ENCODE measurements around the gene EDEM2. TPM values are rescaled to one million over a fixed set of nuclear protein-coding genes. Genes with fewer than 3 reads are reported as not detected.
A peak's percentile ranks its signal among the peaks of the same experiment; 100 is the strongest.

EDEM2 gene
- total and polyA plus RNA-seq, 2 of the 13 experiments (the other 11 are each of a cell fraction or from before 2014, with no cell fraction given) = 33.1 to 46.9 TPM

GRCh38 chr20:35087355-35087754, 59.8 kb downstream of the EDEM2 start:
- BruUV-seq (replicated peaks) = no TSS peak
- Histone ChIP-seq H4K20me1 (ENCODE audit: insufficient read depth, low read length) (peaks cover 62% of the 10 kb centered on the region), H3K4me1 (ENCODE audit: insufficient read depth, low read length) (peaks cover 46% of the 10 kb centered on the region), H2AFZ (ENCODE audit: low read length) (no peak overlapping the region), H3K27ac (ENCODE audit: extremely low read length, insufficient read depth, low read length) (no peak overlapping the region), H3K27me3 (ENCODE audit: control insufficient read depth in 1 of 2, insufficient read depth in 2 of 2, low read length in 2 of 2) (peaks cover 0 to 4% of the 10 kb centered on the region in 2 experiments; a peak in 1 of 5 replicates), H3K79me2 (ENCODE audit: insufficient read depth, low read length) (peaks cover 91% of the 10 kb centered on the region), H3K4me2 (ENCODE audit: low read depth, low read length) (no peak overlapping the region), H3K9me3 (ENCODE audit: low read length) (no peaks in the 10 kb centered on the region), H3K9ac (ENCODE audit: insufficient read depth, low read depth, low read length) (no peak overlapping the region), H3K36me3 (replicated peaks in 1 of 2; ENCODE audit: control insufficient read depth in 1 of 2, insufficient read depth in 2 of 2, low read length in 2 of 2) (peaks cover 9 to 20% of the 10 kb centered on the region in 2 experiments), H3K4me3 (replicated peaks in 1 of 3; ENCODE audit: insufficient read depth in 1 of 3, low read depth in 2 of 3, low read length in 3 of 3) (no peak overlapping the region)
- DNase-seq (ENCODE audit: low spot score) (no peak), ATAC-seq (no peak), FAIRE-seq (no peak)
- in situ Hi-C loops (cut with HindIII; ENCODE audit: extremely low pct_ligation_motif_present, low pct_unique_long_range_greater_than_20kb) (no loop called here), intact Hi-C loops (cut with micrococcal nuclease; ENCODE audit: unreplicated experiment) (no loop called here)
- 88% methylated on average over 5 of the region's 5 CpGs for WGBS (ENCODE audit: low lambda C conversion rate)
- ChIA-PET CTCF (ENCODE audit: low intra/inter-chr PET ratio, low total read pairs) (no interaction called here), POLR2A (interaction anchor here (0.5 kb wide), 1 partner anchor 367 kb away, joined by 3 read pairs; no protein-coding TSS in a partner anchor)
- TF ChIP-seq, protein P1, sequence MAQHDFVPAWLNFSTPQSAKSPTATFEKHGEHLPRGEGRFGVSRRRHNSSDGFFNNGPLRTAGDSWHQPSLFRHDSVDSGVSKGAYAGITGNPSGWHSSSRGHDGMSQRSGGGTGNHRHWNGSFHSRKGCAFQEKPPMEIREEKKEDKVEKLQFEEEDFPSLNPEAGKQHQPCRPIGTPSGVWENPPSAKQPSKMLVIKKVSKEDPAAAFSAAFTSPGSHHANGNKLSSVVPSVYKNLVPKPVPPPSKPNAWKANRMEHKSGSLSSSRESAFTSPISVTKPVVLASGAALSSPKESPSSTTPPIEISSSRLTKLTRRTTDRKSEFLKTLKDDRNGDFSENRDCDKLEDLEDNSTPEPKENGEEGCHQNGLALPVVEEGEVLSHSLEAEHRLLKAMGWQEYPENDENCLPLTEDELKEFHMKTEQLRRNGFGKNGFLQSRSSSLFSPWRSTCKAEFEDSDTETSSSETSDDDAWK (CRISPR knock-in tag; IDR thresholded peaks at IDR 0.05) = no peak
- TF ChIP-seq NR2F6 (IDR thresholded peaks at IDR 0.05) (no peak), NR2F6 (CRISPR knock-in tag; IDR thresholded peaks at IDR 0.05) (0 out of 2 replicates have a peak, but pooled peaks have one; percentile 19), ZBTB3 (CRISPR knock-in tag; IDR thresholded peaks at IDR 0.05; ENCODE audit: borderline replicate concordance, low read depth) (no peak), ZNF382 (CRISPR knock-in tag; IDR thresholded peaks at IDR 0.05; ENCODE audit: borderline replicate concordance) (no peak), CREB1 (IDR thresholded peaks at IDR 0.05) (no peak), CREB1 (CRISPR knock-in tag; IDR thresholded peaks at IDR 0.05) (no peak), HNF4A (CRISPR knock-in tag; IDR thresholded peaks at IDR 0.05) (no peak), WIZ (CRISPR knock-in tag; IDR thresholded peaks at IDR 0.05) (no peak), NFRKB (IDR thresholded peaks at IDR 0.05) (no peak), BHLHE40 (IDR thresholded peaks at IDR 0.05; ENCODE audit: low read length) (no peak), RARA (CRISPR knock-in tag; IDR thresholded peaks at IDR 0.05) (peak; percentile 30; the same call in 1 of the 2 replicates), ZBTB10 (CRISPR knock-in tag; IDR thresholded peaks at IDR 0.05; ENCODE audit: borderline replicate concordance) (no peak), ZNF180 (CRISPR knock-in tag; IDR thresholded peaks at IDR 0.05; ENCODE audit: borderline replicate concordance, low read depth) (no peak), ZNF3 (CRISPR knock-in tag; IDR thresholded peaks at IDR 0.05) (no peak), HMGA1 (CRISPR knock-in tag; conservative IDR thresholded peaks at IDR 0.05) (no peak), SIX1 (CRISPR knock-in tag; IDR thresholded peaks at IDR 0.05; ENCODE audit: borderline replicate concordance) (peak; percentile 65; the same call in 1 of the 2 replicates), FOXA1 (IDR thresholded peaks at IDR 0.05) (no peak), FOXA1 (CRISPR knock-in tag; IDR thresholded peaks at IDR 0.05) (peak; percentile 51)
- TF ChIP-seq, protein P2, sequence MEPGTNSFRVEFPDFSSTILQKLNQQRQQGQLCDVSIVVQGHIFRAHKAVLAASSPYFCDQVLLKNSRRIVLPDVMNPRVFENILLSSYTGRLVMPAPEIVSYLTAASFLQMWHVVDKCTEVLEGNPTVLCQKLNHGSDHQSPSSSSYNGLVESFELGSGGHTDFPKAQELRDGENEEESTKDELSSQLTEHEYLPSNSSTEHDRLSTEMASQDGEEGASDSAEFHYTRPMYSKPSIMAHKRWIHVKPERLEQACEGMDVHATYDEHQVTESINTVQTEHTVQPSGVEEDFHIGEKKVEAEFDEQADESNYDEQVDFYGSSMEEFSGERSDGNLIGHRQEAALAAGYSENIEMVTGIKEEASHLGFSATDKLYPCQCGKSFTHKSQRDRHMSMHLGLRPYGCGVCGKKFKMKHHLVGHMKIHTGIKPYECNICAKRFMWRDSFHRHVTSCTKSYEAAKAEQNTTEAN (CRISPR knock-in tag; conservative IDR thresholded peaks at IDR 0.05) = no peak
- TF ChIP-seq, protein P3, sequence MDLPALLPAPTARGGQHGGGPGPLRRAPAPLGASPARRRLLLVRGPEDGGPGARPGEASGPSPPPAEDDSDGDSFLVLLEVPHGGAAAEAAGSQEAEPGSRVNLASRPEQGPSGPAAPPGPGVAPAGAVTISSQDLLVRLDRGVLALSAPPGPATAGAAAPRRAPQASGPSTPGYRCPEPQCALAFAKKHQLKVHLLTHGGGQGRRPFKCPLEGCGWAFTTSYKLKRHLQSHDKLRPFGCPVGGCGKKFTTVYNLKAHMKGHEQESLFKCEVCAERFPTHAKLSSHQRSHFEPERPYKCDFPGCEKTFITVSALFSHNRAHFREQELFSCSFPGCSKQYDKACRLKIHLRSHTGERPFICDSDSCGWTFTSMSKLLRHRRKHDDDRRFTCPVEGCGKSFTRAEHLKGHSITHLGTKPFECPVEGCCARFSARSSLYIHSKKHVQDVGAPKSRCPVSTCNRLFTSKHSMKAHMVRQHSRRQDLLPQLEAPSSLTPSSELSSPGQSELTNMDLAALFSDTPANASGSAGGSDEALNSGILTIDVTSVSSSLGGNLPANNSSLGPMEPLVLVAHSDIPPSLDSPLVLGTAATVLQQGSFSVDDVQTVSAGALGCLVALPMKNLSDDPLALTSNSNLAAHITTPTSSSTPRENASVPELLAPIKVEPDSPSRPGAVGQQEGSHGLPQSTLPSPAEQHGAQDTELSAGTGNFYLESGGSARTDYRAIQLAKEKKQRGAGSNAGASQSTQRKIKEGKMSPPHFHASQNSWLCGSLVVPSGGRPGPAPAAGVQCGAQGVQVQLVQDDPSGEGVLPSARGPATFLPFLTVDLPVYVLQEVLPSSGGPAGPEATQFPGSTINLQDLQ (CRISPR knock-in tag; IDR thresholded peaks at IDR 0.05) = no peak

All from HepG2 (cell line).